IMR-90 (cell line): ENCODE results near the gene MAN2A1. TPM values are rescaled to one million over a fixed set of nuclear protein-coding genes. Genes with fewer than 3 reads are reported as not detected.

ENCODE experiments used
- ATAC-seq: fragments of 200-7000 bp; cut with Tn5 transposase; 2 replicates; pipeline ENCODE4 v1.9.1; 2020; ENCODE audit warnings: low read depth, mild to moderate bottlenecking, moderate library complexity
- BruUV-seq: library from RNA; stranded (reverse); fragments of 400-500 nt; replicated peaks from 2 replicates; lab custom pipeline; 2021; lab: Mats Ljungman, UMichigan
- CTCF ChIA-PET: fragments of 300-600 bp; formaldehyde crosslinking; extraction: SDS; loops from one replicate; lab custom pipeline; 2021; ENCODE audit warnings: antibody characterized with exemption; lab: Yijun Ruan, JAX
- POLR2A ChIA-PET: fragments of 300-600 bp; sonication (Branson Sonifier 250); formaldehyde crosslinking; loops from one replicate; lab custom pipeline; 2022; ENCODE audit warnings: antibody characterized with exemption; ENCODE audit not compliant: unreplicated experiment; lab: Charles Lee
- DNase-seq: peaks from one replicate; pipeline ENCODE4 v3.0.0; 2013
- H2AFZ ChIP-seq: replicated peaks from 2 replicates; pipeline ENCODE3; 2013; ENCODE audit warnings: low read length, mild to moderate bottlenecking; ENCODE audit not compliant: poor library complexity
- H2AK5ac ChIP-seq: 2 replicates; pipeline ENCODE4 v1.6.1; 2013; ENCODE audit warnings: low read depth, low read length, inconsistent platforms
- H2AK9ac ChIP-seq: replicated peaks from 2 replicates; pipeline ENCODE3; 2013; ENCODE audit warnings: mild to moderate bottlenecking, low read depth, low read length, moderate library complexity; ENCODE audit not compliant: poor library complexity
- H2BK120ac ChIP-seq: 2 replicates; pipeline ENCODE4 v1.6.1; 2013; ENCODE audit warnings: low read depth, low read length, inconsistent platforms
- H2BK15ac ChIP-seq: 3 replicates; pipeline ENCODE4 v1.6.1; 2013; ENCODE audit warnings: low read depth, low read length, inconsistent platforms
- H2BK20ac ChIP-seq: 2 replicates; pipeline ENCODE4 v1.6.1; 2013; ENCODE audit warnings: low read depth, mild to moderate bottlenecking, inconsistent platforms, low read length, moderate library complexity
- H2BK5ac ChIP-seq: 2 replicates; pipeline ENCODE4 v1.6.1; 2013; ENCODE audit warnings: mild to moderate bottlenecking, low read depth, low read length, inconsistent platforms; ENCODE audit not compliant: poor library complexity, severe bottlenecking
- H3K14ac ChIP-seq: replicated peaks from 2 replicates; pipeline ENCODE4 v1.6.1; 2013; ENCODE audit warnings: low read depth, low read length, inconsistent platforms
- H3K18ac ChIP-seq: 2 replicates; pipeline ENCODE4 v1.6.1; 2013; ENCODE audit warnings: low read depth, low read length, control low read depth
- H3K23ac ChIP-seq: 2 replicates; pipeline ENCODE4 v1.6.1; 2013; ENCODE audit warnings: low read depth, low read length, inconsistent platforms
- H3K27ac ChIP-seq: 2 replicates; pipeline ENCODE4 v1.5.1; 2013; ENCODE audit warnings: mild to moderate bottlenecking, control low read depth, low read length; ENCODE audit not compliant: insufficient read depth
- H3K27me3 ChIP-seq: 2 replicates; pipeline ENCODE4 v1.6.1; 2013; ENCODE audit warnings: low read length; ENCODE audit not compliant: control insufficient read depth, insufficient read depth
- H3K36me3 ChIP-seq: 2 replicates; pipeline ENCODE4 v1.6.1; 2013; ENCODE audit warnings: low read length, mixed read lengths; ENCODE audit not compliant: control insufficient read depth, insufficient read depth
- H3K4ac ChIP-seq: 2 replicates; pipeline ENCODE4 v1.6.1; 2013; ENCODE audit warnings: low read depth, low read length, inconsistent platforms
- H3K4me1 ChIP-seq: 2 replicates; pipeline ENCODE4 v1.6.1; 2013; ENCODE audit warnings: low read length, mixed read lengths; ENCODE audit not compliant: control insufficient read depth, insufficient read depth
- H3K4me2 ChIP-seq: 2 replicates; pipeline ENCODE4 v1.6.1; 2013; ENCODE audit warnings: low read depth, mild to moderate bottlenecking, control low read depth, low read length, moderate library complexity
- H3K4me3 ChIP-seq: 2 replicates; pipeline ENCODE4 v1.5.1; 2013; ENCODE audit warnings: low read depth, mild to moderate bottlenecking, control low read depth, low read length, moderate library complexity; ENCODE audit not compliant: insufficient read depth
- H3K56ac ChIP-seq: 2 replicates; pipeline ENCODE4 v1.6.1; 2013; ENCODE audit warnings: low read length, inconsistent platforms; ENCODE audit not compliant: insufficient read depth; ENCODE audit errors: extremely low read depth
- H3K79me1 ChIP-seq, 2 experiments: 2 replicates each; pipeline ENCODE4 v1.6.1; 2013; ENCODE audit warnings: low read length in 2 of 2, inconsistent platforms in 1 of 2, low read depth in 1 of 2
- H3K9ac ChIP-seq: 2 replicates; pipeline ENCODE4 v1.6.1; 2013; ENCODE audit warnings: low read depth, low read length, control low read depth
- H3K9me1 ChIP-seq: 2 replicates; pipeline ENCODE4 v1.6.1; 2013; ENCODE audit warnings: low read length, inconsistent platforms; ENCODE audit not compliant: insufficient read depth
- H3K9me3 ChIP-seq: 2 replicates; pipeline ENCODE4 v1.6.1; 2013; ENCODE audit warnings: low read length; ENCODE audit not compliant: control insufficient read depth, insufficient read depth
- H4K20me1 ChIP-seq: 2 replicates; pipeline ENCODE4 v1.6.1; 2013; ENCODE audit warnings: low read length, inconsistent platforms; ENCODE audit not compliant: insufficient read depth
- H4K5ac ChIP-seq: 2 replicates; pipeline ENCODE4 v1.6.1; 2013; ENCODE audit warnings: mild to moderate bottlenecking, low read depth, low read length, control low read depth
- H4K8ac ChIP-seq, 2 experiments: 2 replicates each; pipeline ENCODE4 v1.6.1; 2013; ENCODE audit warnings: low read depth in 2 of 2, low read length in 2 of 2, control low read depth in 1 of 2, inconsistent platforms in 1 of 2
- H4K91ac ChIP-seq: 2 replicates; pipeline ENCODE4 v1.6.1; 2013; ENCODE audit warnings: low read depth, low read length, inconsistent platforms; ENCODE audit not compliant: insufficient read depth
- CEBPB ChIP-seq: IDR thresholded peaks from 2 replicates; pipeline ENCODE4 v1.6.1; 2012; ENCODE audit warnings: low read depth, low read length, improper control_type of control experiment
- CHD1 ChIP-seq: IDR thresholded peaks from 2 replicates; pipeline ENCODE4 v1.6.1; 2012; ENCODE audit warnings: low read depth, low read length, improper control_type of control experiment
- FOS ChIP-seq: fragments of 150-350 bp; IDR thresholded peaks from 2 replicates; pipeline ENCODE4 v1.6.1; 2016; ENCODE audit warnings: low read depth, low read length
- WGBS, 2 experiments: methylation state at CpG; one replicate each; pipeline versions ENCODE4 v1.1.5 to v1.1.7; 2013; ENCODE audit warnings: missing lambda C conversion rate in 2 of 2; ENCODE audit not compliant: insufficient read length in 1 of 2; ENCODE audit errors: extremely low coverage in 2 of 2; 5-methylcytosine and 5-hydroxymethylcytosine counted together
- dilution Hi-C: fragments of 300-500 bp; cut with HindIII; formaldehyde crosslinking; loops from one replicate; pipeline ENCODE4 v1.14.3; 2018; ENCODE audit warnings: low sequenced_read_pairs; ENCODE audit not compliant: unreplicated experiment
- in situ Hi-C: fragments of 300-500 bp; cut with MboI; formaldehyde crosslinking; loops from 3 replicates; pipeline ENCODE4 v1.14.3; 2019; ENCODE audit warnings: low sequenced_read_pairs, inconsistent platforms, mixed read lengths
- intact Hi-C: fragments of 100-400 bp; cut with micrococcal nuclease; formaldehyde crosslinking; loops from 2 replicates; pipeline ENCODE4 v1.10.0; 2022
- polyA plus RNA-seq, 3 experiments: library from polyadenylated mRNA; depleted of rRNA; stranded (reverse); fragments of >200 nt; gene quantifications; 2 replicates each; pipeline ENCODE4 v1.2.3, GENCODE V29; 2012; ENCODE audit warnings: low replicate concordance in 1 of 3
- total RNA-seq: library from RNA; depleted of rRNA; stranded (reverse); fragments of >200 nt; gene quantifications from 2 replicates; pipeline ENCODE4 v1.2.3, GENCODE V29; 2012
- TF ChIP-seq, protein P1 (sequence below): fragments of 150-350 bp; IDR thresholded peaks from 2 replicates; pipeline ENCODE4 v1.6.1; 2017; ENCODE audit warnings: mild to moderate bottlenecking, antibody characterized with exemption, low read length, low read depth

MAN2A1 gene
- total and polyA plus RNA-seq, 2 of the 4 experiments (the other 2 are of a cell fraction), result 16.4 to 29.6 TPM

DNA sequence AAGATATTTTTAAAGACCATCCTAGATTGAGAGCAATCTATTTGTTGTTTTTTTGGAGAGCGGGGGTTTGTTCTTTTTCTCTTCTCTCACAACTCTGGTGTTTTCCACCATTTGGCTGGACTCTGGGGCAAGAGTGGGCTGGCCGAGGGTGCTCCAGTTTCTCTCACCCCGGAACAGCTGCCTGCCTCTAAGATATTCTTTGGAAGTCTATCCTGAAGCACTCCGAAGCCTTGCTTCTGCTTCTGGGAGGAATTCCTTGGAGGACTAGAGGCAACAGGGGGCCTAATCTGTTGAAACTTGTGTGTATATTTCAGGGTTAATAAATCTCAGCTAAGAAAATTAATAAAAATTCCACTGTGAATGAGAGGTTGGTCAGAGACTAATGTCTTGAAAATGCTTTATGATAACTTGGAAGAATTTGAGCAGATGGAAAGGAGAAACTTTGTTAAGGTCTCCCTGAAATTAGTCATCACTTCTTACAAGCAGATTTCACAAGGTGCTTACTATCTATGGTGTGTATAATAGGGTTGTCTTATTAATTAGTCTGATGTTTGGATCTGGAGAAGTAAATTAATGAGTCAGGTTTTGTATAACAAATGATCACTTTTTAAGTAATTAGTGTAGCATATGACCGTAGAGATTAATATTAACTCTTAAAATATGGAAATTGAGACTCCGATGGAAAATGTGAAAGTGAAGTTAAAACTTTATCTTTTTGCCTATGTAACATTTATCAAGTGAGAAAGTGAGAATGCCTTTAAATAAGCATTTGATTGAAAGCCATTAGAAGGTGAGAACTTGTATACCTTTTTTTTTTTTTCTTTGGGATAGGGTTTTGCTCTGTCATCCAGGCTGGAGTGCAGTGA, 4.0 kb downstream of the MAN2A1 start:
- no CpG with 5 or more reads among the region's 6 CpGs for WGBS, 2 experiments
- H2BK15ac ChIP-seq, result no peak overlapping the region
- H2AK9ac ChIP-seq, result no peak overlapping the region
- peak overlapping the region; percentile 65; the same call in 1 of the 2 replicates for H3K4me2 ChIP-seq
- dilution Hi-C loops, result no loop called here
- intact Hi-C loops, result loop anchor here (5.0 kb wide), 3 partner anchors 134 to 934 kb away; no protein-coding TSS in a partner anchor
- DNase-seq (peak; percentile 67), ATAC-seq (no peak)
- H2AK5ac ChIP-seq, result no peak overlapping the region; the same call in 1 of the 2 replicates
- no peak for TF ChIP-seq CHD1
- TF ChIP-seq CEBPB, result peak; percentile 57
- TF ChIP-seq, protein P1, sequence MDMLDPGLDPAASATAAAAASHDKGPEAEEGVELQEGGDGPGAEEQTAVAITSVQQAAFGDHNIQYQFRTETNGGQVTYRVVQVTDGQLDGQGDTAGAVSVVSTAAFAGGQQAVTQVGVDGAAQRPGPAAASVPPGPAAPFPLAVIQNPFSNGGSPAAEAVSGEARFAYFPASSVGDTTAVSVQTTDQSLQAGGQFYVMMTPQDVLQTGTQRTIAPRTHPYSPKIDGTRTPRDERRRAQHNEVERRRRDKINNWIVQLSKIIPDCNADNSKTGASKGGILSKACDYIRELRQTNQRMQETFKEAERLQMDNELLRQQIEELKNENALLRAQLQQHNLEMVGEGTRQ, result no peak
- TF ChIP-seq FOS, result no peak
- H3K9ac ChIP-seq, result no peak overlapping the region
- POLR2A ChIA-PET, result no interaction called here
- no peak overlapping the region for H2BK120ac ChIP-seq
- BruUV-seq, result no TSS peak
- H3K23ac ChIP-seq, result 0 out of 2 replicates have a peak overlapping the region, but pooled peaks have one; percentile 42
- H3K27me3 ChIP-seq, result no peaks in the 10 kb centered on the region
- no peak overlapping the region for H2BK20ac ChIP-seq
- peak overlapping the region; percentile 53 for H2BK5ac ChIP-seq
- no peak overlapping the region for H4K91ac ChIP-seq
- peak overlapping the region; percentile 59; the same call in 1 of the 2 replicates for H3K18ac ChIP-seq
- no peak overlapping the region for H3K14ac ChIP-seq
- no peak overlapping the region for H4K8ac ChIP-seq
- H2AFZ ChIP-seq, result no peak overlapping the region
- CTCF ChIA-PET, result interaction anchor here (0.6 to 0.9 kb wide), 2 partner anchors 11 to 25 kb away, joined by 3 to 4 read pairs; no protein-coding TSS in a partner anchor
- peaks cover 11 to 51% of the 10 kb centered on the region in 2 experiments; a peak in 3 of 4 replicates for H3K79me1 ChIP-seq
- H3K4ac ChIP-seq, result peak overlapping the region; percentile 18; the same call in 1 of the 2 replicates
- H3K4me3 ChIP-seq, result no peak overlapping the region
- no peak overlapping the region for H3K56ac ChIP-seq
- peaks cover 2% of the 10 kb centered on the region; the same call in 1 of the 2 replicates for H3K9me3 ChIP-seq
- H4K20me1 ChIP-seq, result peaks cover 26% of the 10 kb centered on the region
- H3K9me1 ChIP-seq, result peaks cover 8% of the 10 kb centered on the region
- in situ Hi-C loops, result loop anchor here (25.0 kb wide), 1 partner anchor 919 kb away; no protein-coding TSS in a partner anchor
- peak overlapping the region; percentile 55; the same call in 1 of the 2 replicates for H3K27ac ChIP-seq
- H3K4me1 ChIP-seq, result peaks cover 18% of the 10 kb centered on the region
- no peaks in the 10 kb centered on the region; the same call in 1 of the 2 replicates for H3K36me3 ChIP-seq
- no peak overlapping the region for H4K5ac ChIP-seq
